CD4-positive, alpha-beta T cell treated with Interleukin-4 for 1 hour (primary cell): ENCODE measurements around the gene E4F1.

Source experiments
- DNase-seq, 2 donors: peaks; one replicate each; pipeline ENCODE4 v3.0.0-alpha.2; 2020 to 2022

Gene E4F1

GRCh38 chr16:2223221-2223941 is at the start of gene E4F1:
E4F1 (plus strand) TSS chr16:2223591; CDS start chr16:2223614, 23 bp downstream.
- DNase-seq: peak; percentile 100

DNA sequence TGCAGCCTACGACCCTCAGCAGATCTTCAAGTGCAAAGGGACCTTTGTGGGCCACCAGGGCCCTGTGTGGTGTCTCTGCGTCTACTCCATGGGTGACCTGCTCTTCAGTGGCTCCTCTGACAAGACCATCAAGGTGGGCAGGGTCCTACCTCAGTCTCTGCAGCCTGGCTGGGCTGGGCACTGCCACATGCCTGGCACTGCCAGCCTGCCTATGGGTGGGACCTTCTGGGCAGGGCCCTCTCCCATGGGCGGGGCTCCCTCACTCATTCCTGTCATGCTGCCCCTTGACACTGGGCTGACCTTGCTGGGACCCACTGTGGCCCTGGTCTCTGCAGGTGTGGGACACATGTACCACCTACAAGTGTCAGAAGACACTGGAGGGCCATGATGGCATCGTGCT is 49.5 kb upstream of the E4F1 start:
- no peak for DNase-seq

DNA sequence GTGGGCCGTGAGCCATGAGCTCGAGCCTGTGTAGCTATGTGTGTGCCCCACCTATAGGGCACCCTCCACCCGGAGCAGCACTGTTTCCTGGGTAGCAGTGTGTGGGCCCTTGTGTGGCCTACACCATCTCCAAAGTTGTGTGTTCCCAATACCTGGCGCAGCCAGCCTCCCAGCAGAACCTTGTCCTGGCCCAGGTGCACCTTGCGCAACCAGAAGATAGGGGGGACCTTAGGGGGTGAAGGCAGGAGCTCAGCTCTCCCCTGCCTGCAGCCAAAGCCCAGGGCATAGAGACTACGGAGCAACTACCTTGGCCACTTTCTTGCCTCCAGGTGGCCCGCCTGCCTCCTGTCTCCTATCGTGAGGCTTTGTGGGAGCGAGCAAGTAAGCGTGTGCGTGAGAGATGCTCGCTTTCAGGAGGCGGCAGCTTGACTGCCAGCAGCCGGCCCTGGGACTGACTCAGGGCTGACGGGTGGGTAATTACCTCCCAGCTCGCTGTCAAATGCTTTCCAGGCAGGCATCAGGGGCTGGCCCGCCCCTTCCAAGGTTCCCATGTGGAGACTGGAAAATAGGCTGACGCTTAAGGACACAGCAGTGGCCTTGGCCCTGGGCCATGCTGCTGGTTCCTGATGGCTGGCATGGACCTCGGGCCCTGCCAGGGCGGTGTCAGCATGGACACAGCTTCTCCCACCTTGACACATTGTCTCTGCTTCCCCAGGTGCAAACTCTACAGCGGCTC is 48.8 kb upstream of the E4F1 start:
- no peak for DNase-seq

DNA sequence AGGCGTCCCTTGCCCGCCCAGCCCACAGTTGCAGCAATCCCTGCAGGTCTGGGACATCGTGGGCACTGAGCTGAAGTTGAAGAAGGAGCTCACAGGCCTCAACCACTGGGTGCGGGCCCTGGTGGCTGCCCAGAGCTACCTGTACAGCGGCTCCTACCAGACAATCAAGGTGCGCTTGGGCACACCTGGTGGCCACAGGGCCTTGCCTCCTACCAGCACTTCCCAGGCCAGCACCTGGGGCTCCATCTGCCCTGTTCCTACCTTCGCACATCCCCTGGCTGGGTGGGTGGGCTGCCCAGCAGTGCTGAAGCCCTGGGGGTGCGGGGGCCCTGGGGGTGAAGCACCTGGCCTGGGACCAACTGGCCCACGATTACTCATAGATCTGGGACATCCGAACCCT is 47.9 kb upstream of the E4F1 start:
- no peak for DNase-seq

DNA sequence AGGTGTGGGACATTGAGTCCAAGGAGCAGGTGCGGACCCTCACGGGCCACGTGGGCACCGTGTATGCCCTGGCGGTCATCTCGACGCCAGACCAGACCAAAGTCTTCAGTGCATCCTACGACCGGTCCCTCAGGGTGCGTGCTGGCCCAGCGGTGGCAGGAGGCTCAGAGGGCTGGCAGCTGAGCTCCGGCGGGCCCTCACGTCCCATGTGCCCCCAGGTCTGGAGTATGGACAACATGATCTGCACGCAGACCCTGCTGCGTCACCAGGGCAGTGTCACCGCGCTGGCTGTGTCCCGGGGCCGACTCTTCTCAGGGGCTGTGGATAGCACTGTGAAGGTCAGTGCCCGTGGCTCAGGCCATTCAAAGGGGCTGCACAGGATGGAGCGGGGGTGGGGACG is 47.3 kb upstream of the E4F1 start:
- DNase-seq: no peak

DNA sequence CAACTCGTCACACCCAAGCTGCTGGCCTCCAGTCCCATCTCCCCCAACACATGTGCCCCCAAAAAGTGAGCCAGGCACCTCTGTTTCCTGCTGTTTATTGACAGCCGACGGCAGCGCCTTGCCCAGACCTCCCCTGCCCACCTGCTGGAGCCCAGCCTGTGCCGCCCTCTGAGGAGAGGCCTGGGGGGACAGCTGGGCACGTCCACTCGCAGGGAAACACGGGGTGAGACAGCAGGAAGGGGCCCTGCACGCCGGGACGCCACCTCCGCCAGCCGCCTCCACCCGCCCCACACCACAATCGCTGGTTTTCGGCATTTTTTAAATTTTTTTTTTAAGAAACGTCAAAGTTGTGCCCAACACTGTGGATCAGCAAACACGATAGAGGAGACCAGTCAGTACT is 46.3 kb upstream of the E4F1 start:
- no peak for DNase-seq

- no peak for DNase-seq
Measured at GRCh38 chr16:2177561-2177960, 45.8 kb upstream of the E4F1 start.

- DNase-seq: peak; percentile 31 to 51
Measured at GRCh38 chr16:2178321-2179106, 44.9 kb upstream of the E4F1 start.

DNA sequence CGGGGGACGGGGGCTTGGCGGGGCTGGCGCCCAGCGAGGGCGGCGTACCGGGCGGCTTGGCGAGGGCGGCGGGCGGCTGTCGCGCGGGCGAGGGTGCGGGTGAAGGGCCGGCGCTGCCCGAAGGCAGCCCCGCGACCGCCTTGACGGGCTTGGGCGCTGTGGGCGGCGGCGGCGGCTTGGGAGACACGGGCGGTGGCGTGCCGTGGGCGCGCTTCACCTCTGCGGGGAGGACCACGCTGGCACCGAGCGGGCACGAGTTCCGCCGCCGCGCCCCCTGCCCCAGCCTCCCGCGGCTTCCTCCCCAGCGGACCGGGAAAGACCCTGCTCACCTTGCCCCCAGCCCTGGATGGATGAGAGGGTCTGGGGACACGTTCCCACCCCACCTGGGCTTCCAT is 44.3 kb upstream of the E4F1 start:
- no peak for DNase-seq

GRCh38 chr16:2179576-2179975 is 43.8 kb upstream of the E4F1 start:
- DNase-seq: no peak

DNA sequence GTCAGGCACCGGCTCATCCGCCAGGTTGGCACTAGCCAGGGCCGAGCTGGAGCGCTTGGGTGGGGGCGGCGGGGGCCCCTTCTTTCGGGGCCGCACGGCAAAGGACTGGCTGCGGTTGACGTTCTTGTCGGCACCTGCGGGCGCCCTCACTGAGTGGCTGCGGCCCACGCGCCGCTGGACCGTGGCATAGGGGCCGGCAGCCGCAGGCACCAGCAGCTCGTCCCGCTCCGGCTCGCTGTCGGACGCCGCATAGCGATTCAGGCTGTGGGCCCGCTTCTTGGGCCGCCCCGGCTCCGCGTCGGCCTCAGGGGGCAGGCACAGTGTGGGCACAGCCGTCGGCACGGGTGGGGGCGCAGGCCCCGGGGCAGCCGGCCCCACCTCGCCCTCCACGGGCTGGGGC is 42.9 kb upstream of the E4F1 start:
- DNase-seq: no peak

- no peak for DNase-seq
Measured at GRCh38 chr16:2180962-2181923, 42.1 kb upstream of the E4F1 start.

DNA sequence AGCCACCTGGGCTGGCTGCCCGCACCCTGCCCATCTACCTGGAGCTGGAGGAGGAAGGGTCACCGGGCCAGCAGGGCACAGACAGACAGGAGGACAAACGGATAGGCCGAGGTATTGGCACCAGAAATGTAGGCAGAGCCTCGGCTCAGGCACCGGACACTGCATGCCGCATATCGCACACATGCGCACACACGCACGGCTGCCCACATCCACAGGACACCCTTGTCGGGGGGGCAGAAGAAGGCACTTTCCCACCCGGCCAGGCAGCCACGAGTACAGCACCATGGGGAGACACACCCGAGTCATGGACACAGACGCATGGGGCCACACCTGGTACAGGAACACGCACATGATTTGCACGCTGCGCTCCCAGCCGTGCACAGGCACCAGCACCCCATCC is 41.4 kb upstream of the E4F1 start:
- no peak for DNase-seq

- no peak for DNase-seq
Measured at GRCh38 chr16:2183671-2184070, 39.7 kb upstream of the E4F1 start.

DNA sequence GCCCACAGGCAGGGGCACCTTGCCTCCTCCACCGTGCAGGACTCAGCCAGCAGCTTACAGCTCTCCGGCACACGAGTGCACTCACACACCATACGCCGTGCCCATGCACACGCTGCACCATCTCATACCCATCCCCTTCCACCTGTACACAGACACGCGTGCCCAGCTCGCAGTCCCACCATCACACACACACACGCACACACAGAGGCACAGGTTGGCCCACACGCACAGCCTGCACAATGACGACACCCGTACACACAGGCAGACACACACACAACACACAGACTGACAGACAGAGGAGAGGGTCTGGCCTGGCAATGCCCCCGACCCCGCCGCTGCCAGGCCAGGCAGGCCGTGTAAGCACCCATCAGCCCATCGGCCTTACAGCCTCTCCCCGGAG is 39.0 kb upstream of the E4F1 start:
- no peak for DNase-seq

GRCh38 chr16:2184962-2185361 is 38.4 kb upstream of the E4F1 start:
- no peak for DNase-seq

DNA sequence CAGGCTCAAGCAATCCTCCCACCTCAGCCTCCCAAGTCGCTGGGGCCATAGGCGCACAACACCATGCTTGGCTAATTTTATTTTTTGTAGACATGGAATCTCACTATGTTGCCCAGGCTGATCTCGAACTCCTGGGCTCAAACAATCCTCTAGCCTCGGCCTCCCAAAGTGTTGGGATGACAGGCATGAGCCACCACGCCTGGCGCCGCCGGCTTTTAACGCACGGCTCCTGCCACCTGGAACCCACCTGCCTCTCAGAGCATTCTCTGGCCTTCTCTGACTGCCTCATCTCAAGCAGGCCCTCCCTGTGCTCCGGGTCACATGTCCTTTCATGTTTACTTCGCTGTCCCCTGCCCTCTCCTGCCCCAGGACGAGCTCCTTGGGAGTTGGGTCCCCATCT is 37.3 kb upstream of the E4F1 start:
- no peak for DNase-seq

DNA sequence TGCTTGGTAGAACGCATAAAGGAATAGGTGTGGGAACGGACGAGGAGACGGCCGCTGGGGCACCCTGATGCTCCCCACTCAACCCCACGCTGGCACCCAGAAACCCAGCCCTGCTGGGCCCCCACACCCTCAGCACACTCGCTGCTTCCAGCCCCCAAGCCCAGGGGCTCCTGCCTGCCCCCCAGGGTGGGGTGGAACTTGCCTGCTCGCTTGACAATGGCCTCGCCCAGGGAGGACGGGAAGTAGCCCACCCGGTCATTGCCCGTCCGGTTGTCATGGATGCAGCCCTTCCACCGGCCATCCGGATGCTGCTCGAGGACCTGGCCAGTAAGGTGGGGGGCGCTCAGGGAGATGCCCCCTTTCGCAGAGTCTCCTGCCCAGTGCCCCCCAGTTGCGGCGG is 36.9 kb upstream of the E4F1 start:
- DNase-seq: no peak

DNA sequence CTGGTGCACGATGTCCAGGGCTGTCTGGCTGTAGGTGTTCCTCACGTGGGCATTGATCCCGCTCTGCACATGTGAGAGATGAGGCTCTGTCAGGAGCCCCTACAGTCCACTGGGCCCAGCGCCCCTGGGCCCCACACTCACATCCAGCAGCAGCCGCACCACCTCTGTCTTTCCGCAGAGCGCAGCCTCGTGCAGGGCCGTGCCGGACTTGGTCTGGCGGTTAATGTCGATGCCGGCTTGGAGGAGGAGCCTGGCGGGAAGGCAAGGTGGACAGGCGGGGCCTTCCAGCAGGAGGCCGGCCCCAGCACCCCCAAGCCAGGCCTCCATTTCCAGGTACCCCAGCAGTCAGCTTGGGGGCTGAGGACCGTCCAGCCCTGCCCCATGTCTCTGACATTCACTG is 36.2 kb upstream of the E4F1 start:
- no peak for DNase-seq

DNA sequence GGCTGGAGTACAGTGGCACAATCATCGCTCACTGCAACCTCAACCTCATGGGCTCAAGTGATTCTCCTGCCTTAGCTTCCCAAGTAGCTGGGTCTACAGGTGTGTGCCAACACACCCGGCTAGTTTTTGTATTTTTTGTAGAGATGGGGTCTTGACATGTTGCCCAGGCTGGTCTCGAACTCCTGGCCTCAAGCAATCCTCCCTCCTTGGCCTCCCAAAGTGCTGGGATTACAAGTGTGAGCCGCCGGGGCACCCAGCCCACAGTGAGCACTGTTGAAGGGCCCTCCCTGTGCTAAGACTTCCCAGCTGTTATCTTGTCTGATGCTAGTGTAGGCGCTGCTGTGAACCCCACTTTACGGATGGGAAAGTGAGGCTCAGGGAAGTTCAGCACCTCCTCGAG is 35.0 kb upstream of the E4F1 start:
- no peak for DNase-seq

DNA sequence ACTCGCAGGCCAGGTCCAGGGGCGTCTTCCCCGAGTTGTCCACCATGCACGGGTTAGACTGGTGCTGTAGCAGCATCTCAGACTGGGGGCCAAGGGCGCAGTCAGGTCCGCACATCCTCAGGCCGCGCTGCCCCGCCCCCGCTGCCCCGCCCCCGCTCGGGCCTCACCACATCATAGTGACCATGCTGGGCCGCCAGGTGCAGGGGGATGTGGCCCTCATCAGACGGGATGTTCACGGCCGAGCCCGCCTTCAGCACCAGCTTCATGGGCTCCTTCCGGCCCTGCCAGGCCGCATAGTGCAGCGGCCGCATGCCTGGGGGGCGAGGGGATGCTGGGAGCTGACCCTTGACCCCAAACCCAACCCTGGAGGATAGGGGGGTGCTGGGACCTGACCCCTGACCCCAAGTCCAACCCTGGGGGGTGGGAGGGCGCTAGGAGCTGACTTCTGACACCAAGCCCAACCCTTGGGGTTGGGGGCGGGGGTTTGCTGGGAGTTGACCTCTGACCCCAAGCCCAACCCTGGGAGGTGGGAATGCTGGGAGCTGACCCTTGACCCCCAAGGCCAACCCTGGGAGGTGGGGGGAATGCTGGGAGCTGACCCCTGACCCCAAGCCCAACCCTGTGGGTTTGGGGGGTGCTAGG is 34.0 kb upstream of the E4F1 start:
- DNase-seq: no peak

DNA sequence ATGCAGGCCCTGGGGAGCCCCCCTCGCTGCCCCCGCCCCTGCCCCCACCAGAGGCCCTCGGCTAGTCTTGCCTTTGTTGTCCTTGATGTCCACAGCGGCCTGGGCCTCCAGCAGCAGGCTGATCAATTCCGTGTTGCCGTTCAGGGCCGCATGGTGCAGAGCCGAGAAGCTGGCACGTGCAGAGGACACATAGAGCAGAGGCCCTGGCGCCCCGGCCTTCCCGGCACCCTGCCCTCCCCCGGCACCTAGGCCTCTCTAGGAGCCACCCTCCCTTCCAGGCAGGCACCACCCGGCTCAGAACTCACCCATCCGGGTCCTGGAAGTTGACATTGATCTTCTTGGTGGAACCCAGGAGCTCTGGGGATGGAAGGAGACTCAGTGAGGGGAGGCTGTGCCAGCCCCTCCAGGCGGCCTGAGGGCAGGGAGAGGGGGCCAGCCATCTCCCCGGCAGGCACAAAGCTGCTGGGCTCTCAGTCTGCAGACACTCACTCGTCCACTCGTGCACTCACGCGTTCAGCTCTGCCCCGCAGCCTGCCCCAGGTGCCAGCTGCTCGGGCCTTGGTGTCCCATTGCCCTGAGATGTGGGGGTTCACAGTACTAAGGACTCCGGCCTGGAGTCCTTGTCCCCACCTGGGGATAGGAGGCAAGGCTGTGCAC is 33.3 kb upstream of the E4F1 start:
- DNase-seq: no peak
